HepG2 (cell line): ENCODE results near the gene BMPR1B. TPM values are rescaled to one million over a fixed set of nuclear protein-coding genes. Genes with fewer than 3 reads are reported as not detected.

Source experiments
- ATAC-seq: fragments of 200-7000 bp; cut with Tn5 transposase; 3 replicates; pipeline ENCODE4 v1.9.1; 2020; ENCODE audit warnings: mild to moderate bottlenecking, moderate library complexity
- BruUV-seq: library from RNA; stranded (reverse); fragments of 400-500 nt; replicated peaks from 2 replicates; lab custom pipeline; 2021; lab: Mats Ljungman, UMichigan
- CTCF ChIA-PET: fragments of 300-600 bp; formaldehyde crosslinking; extraction: SDS; loops from one replicate; lab custom pipeline; 2021; ENCODE audit warnings: low total read pairs, inconsistent platforms, low intra/inter-chr PET ratio; lab: Yijun Ruan, JAX
- POLR2A ChIA-PET: fragments of 350-600 bp; sonication (Branson Sonifier 250); formaldehyde crosslinking; loops from one replicate; lab custom pipeline; 2020; ENCODE audit warnings: antibody characterized with exemption, inconsistent platforms; lab: Yijun Ruan, JAX
- DNase-seq: peaks from one replicate; pipeline ENCODE4 v3.0.0-alpha.2; 2015; ENCODE audit warnings: low spot score
- FAIRE-seq: peaks from 3 replicates; lab custom pipeline; 2011; peaks lifted over from hg19 to GRCh38; lab: Jason Lieb, UNC
- H2AFZ ChIP-seq: one replicate; pipeline ENCODE4 v1.6.1; 2011; ENCODE audit warnings: low read length, inconsistent platforms
- H3K27ac ChIP-seq: fragments of 300-600 bp; 3 replicates; pipeline ENCODE4 v1.8.0; 2011; ENCODE audit warnings: mixed run types, mild to moderate bottlenecking, mixed read lengths, low read length, inconsistent platforms; ENCODE audit not compliant: insufficient read depth; ENCODE audit errors: extremely low read length
- H3K27me3 ChIP-seq, 2 experiments: fragments of 200-600 bp in 1 of 2; 2 replicates in 1 of 2; 3 replicates in 1 of 2; pipeline versions ENCODE4 v1.6.0 to v1.8.0; 2011; ENCODE audit warnings: low read length in 2 of 2, mild to moderate bottlenecking in 2 of 2, moderate library complexity in 2 of 2, inconsistent platforms in 1 of 2; ENCODE audit not compliant: insufficient read depth in 2 of 2, control insufficient read depth in 1 of 2
- H3K36me3 ChIP-seq, 2 experiments: fragments of 200-600 bp in 1 of 2; replicated peaks in 1 of 2; 2 replicates in 1 of 2; 3 replicates in 1 of 2; pipeline versions ENCODE4 v1.5.1 to v1.8.0; 2011; ENCODE audit warnings: low read length in 2 of 2, inconsistent platforms in 1 of 2; ENCODE audit not compliant: insufficient read depth in 2 of 2, control insufficient read depth in 1 of 2
- H3K4me1 ChIP-seq: 2 replicates; pipeline ENCODE4 v1.5.1; 2012; ENCODE audit warnings: low read length, inconsistent platforms; ENCODE audit not compliant: insufficient read depth
- H3K4me2 ChIP-seq: 2 replicates; pipeline ENCODE4 v1.6.0; 2011; ENCODE audit warnings: low read depth, low read length, inconsistent platforms
- H3K4me3 ChIP-seq, 3 experiments: fragments of 200-600 bp in 1 of 3; sonication (generic), shearing (Covaris generic) in 1 of 3; replicated peaks in 1 of 3; 2 replicates each; pipeline ENCODE4 v1.5.1; 2011 to 2016; ENCODE audit warnings: low read length in 3 of 3, inconsistent platforms in 2 of 3, low read depth in 2 of 3, mild to moderate bottlenecking in 2 of 3, control low read depth in 1 of 3, mixed read lengths in 1 of 3; ENCODE audit not compliant: insufficient read depth in 1 of 3
- H3K79me2 ChIP-seq: one replicate; pipeline ENCODE4 v1.6.1; 2011; ENCODE audit warnings: low read length, inconsistent platforms; ENCODE audit not compliant: insufficient read depth
- H3K9ac ChIP-seq: 2 replicates; pipeline ENCODE4 v1.6.0; 2011; ENCODE audit warnings: mild to moderate bottlenecking, low read depth, low read length, inconsistent platforms; ENCODE audit not compliant: insufficient read depth
- H3K9me3 ChIP-seq: 2 replicates; pipeline ENCODE4 v1.5.1; 2012; ENCODE audit warnings: mild to moderate bottlenecking, low read length
- H4K20me1 ChIP-seq: 2 replicates; pipeline ENCODE4 v1.6.0; 2011; ENCODE audit warnings: inconsistent platforms, mild to moderate bottlenecking, low read length, moderate library complexity; ENCODE audit not compliant: insufficient read depth
- ARID2 ChIP-seq: sonication (generic); formaldehyde crosslinking; IDR thresholded peaks from 2 replicates; pipeline ENCODE4 v1.8.1; 2022; ENCODE audit warnings: mild to moderate bottlenecking, missing genetic modification reagents, borderline replicate concordance
- ATF7-NPFF ChIP-seq: sonication (generic); formaldehyde crosslinking; IDR thresholded peaks from 2 replicates; pipeline ENCODE4 v1.8.1; 2023; ENCODE audit warnings: mild to moderate bottlenecking, low read depth, missing genetic modification reagents, moderate library complexity
- DR1 ChIP-seq: sonication (generic); formaldehyde crosslinking; IDR thresholded peaks from 2 replicates; pipeline ENCODE4 v1.8.0; 2021; ENCODE audit warnings: mild to moderate bottlenecking, missing genetic modification reagents, inconsistent platforms
- SMAD3 ChIP-seq: sonication (generic); formaldehyde crosslinking; IDR thresholded peaks from 2 replicates; pipeline ENCODE4 v1.4.0; 2020; ENCODE audit warnings: missing genetic modification reagents
- SRSF4 ChIP-seq: fragments of 200-400 bp; formaldehyde crosslinking; IDR thresholded peaks from one replicate; pipeline ENCODE4 v1.6.1; 2018; ENCODE audit warnings: mild to moderate bottlenecking, low read depth, low read length, moderate library complexity; ENCODE audit not compliant: poor library complexity, severe bottlenecking
- TEAD3 ChIP-seq: optimal IDR thresholded peaks from 2 replicates; pipeline ENCODE3; 2016; ENCODE audit warnings: borderline replicate concordance
- ZHX2 ChIP-seq, 2 experiments: sonication (generic) in 1 of 2; formaldehyde crosslinking in 1 of 2; IDR thresholded peaks; 2 replicates each; pipeline versions ENCODE4 v1.6.1 to v1.9.0; 2014 to 2022; ENCODE audit warnings: antibody characterized with exemption in 1 of 2, borderline replicate concordance in 1 of 2, inconsistent platforms in 1 of 2, low read depth in 1 of 2, missing genetic modification reagents in 1 of 2
- ZNF136 ChIP-seq: sonication (generic); formaldehyde crosslinking; IDR thresholded peaks from 2 replicates; pipeline ENCODE4 v1.8.1; 2022; ENCODE audit warnings: low read depth, mild to moderate bottlenecking, moderate library complexity, missing genetic modification reagents
- ZSCAN29 ChIP-seq: sonication (generic); formaldehyde crosslinking; conservative IDR thresholded peaks from 2 replicates; pipeline ENCODE4 v1.4.0; 2020; ENCODE audit warnings: mild to moderate bottlenecking, missing genetic modification reagents
- WGBS: methylation state at CpG from one replicate; pipeline ENCODE4 v1.1.6; 2017; ENCODE audit warnings: low lambda C conversion rate; 5-methylcytosine and 5-hydroxymethylcytosine counted together
- in situ Hi-C: cut with HindIII; loops from 2 replicates; pipeline ENCODE4 v1.10.0; 2017; ENCODE audit warnings: low pct_unique_long_range_greater_than_20kb; ENCODE audit not compliant: extremely low pct_ligation_motif_present
- intact Hi-C: fragments of 100-400 bp; cut with micrococcal nuclease; formaldehyde crosslinking; loops from one replicate; pipeline ENCODE4 v1.10.0; 2022; ENCODE audit not compliant: unreplicated experiment
- polyA plus RNA-seq, 8 experiments: library from polyadenylated mRNA; depleted of rRNA in 3 of 8; stranded (reverse) in 7 of 8; unstranded in 1 of 8; fragments of >200 nt; fragmentation: Illumina TruSeq in 4 of 8; extraction: Trizol in 4 of 8; gene quantifications; 2 replicates each; pipeline versions ENCODE4 v1.2.1 to v1.2.3, GENCODE V29; 2011 to 2016; ENCODE audit warnings: low read depth in 4 of 8, missing spikeins in 1 of 8, mixed read lengths in 1 of 8; ENCODE audit not compliant: insufficient read depth in 1 of 8
- total RNA-seq, 5 experiments: library from RNA; depleted of rRNA; stranded (reverse); fragments of >200 nt; fragmentation: Illumina TruSeq; extraction: Trizol; gene quantifications; 2 replicates each; pipeline ENCODE4 v1.2.3, GENCODE V29; 2016; ENCODE audit warnings: low read depth in 1 of 5
- TF ChIP-seq, protein P1 (sequence below): fragments of 450-650 bp; IDR thresholded peaks from 2 replicates; pipeline ENCODE4 v1.6.1; 2017
- TF ChIP-seq, protein P2 (sequence below): sonication (generic); formaldehyde crosslinking; IDR thresholded peaks from 2 replicates; pipeline ENCODE4 v1.4.0; 2020; ENCODE audit warnings: missing genetic modification reagents; ENCODE audit errors: not compliant biosample characterization

Gene BMPR1B
- total and polyA plus RNA-seq, 2 of the 13 experiments (the other 11 are each of a cell fraction or from before 2014, with no cell fraction given) = 0.07 TPM; not detected in 1

DNA sequence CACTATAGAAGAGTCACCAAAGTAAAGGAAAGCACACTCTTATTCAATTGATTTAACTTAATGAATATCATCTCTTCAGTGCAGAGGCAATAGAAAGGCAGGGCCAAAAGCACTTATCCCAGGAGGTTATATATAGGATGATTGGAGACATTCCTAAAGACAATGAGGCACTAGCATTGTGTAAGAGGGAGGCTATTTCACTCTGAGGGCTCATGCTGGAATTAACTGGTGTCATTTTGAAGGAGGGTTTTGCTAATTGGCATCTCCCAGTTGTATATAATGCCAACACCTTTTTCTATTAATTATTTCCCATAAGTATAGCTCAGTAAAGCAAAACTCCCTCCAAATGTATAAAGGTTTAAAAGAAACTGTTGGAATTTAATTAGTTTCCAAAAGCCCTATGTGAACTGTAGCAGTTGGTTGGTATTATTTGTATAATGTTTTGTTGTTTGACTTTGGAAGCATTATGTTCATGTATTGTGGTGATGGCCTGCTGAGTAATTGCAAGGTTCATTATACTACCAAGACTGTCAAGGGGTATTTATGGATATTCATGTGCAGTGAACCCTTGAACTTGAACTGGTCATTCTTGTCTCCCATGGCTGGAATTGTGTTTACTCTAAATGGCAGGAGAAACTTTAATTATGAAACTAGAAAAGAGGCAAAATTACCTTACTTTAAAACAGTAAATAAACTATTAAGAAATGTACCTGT lies 270.3 kb downstream of the BMPR1B start (continued):
- TF ChIP-seq, protein P1, sequence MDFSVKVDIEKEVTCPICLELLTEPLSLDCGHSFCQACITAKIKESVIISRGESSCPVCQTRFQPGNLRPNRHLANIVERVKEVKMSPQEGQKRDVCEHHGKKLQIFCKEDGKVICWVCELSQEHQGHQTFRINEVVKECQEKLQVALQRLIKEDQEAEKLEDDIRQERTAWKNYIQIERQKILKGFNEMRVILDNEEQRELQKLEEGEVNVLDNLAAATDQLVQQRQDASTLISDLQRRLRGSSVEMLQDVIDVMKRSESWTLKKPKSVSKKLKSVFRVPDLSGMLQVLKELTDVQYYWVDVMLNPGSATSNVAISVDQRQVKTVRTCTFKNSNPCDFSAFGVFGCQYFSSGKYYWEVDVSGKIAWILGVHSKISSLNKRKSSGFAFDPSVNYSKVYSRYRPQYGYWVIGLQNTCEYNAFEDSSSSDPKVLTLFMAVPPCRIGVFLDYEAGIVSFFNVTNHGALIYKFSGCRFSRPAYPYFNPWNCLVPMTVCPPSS = no peak
- TF ChIP-seq ATF7-NPFF (CRISPR knock-in tag) (no peak), SMAD3 (CRISPR knock-in tag) (no peak), ARID2 (CRISPR knock-in tag) (no peak), ZNF136 (CRISPR knock-in tag) (no peak)

DNA sequence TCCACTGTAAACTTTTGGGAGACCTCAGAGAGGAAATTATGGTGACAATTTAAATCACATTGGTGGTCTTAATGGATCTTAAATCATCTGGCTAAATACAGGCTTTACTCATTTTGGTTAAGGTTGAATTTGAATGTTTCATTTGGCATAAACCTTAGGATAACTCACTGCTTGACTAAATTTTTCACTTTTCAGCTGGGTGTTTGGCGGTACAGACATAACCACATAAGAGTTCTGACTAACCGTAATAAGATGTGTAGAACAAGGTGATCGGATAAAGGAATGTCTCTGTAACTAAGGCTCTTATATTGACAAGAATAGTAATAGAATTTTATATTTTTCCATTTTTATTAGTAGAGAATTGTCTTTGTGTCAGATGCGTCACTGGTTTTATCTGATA lies 281.0 kb downstream of the BMPR1B start:
- in situ Hi-C loops = no loop called here
- POLR2A ChIA-PET = no interaction called here
- no peaks in the 10 kb centered on the region for H3K79me2 ChIP-seq
- no peaks in the 10 kb centered on the region for H3K36me3 ChIP-seq
- no peaks in the 10 kb centered on the region; a peak in 1 of 5 replicates for H3K27me3 ChIP-seq
- DNase-seq (no peak), FAIRE-seq (no peak), ATAC-seq (no peak)
- BruUV-seq = no TSS peak
- no peak overlapping the region for H3K4me3 ChIP-seq
- no peaks in the 10 kb centered on the region for H3K9me3 ChIP-seq
- whole genome bisulfite sequencing = 47% methylated on average over 4 of the region's 4 CpGs
- CTCF ChIA-PET = no interaction called here
- intact Hi-C loops = no loop called here
- H3K4me1 ChIP-seq = no peaks in the 10 kb centered on the region
- H3K4me2 ChIP-seq = no peak overlapping the region
- no peak overlapping the region for H2AFZ ChIP-seq
- no peak overlapping the region for H3K27ac ChIP-seq
- H4K20me1 ChIP-seq = no peaks in the 10 kb centered on the region
- H3K9ac ChIP-seq = no peak overlapping the region
- TF ChIP-seq SRSF4 (no peak), DR1 (CRISPR knock-in tag) (no peak), ZHX2 (IDR thresholded peaks at IDR 0.05; ENCODE audit: low read depth) (no peak), ZHX2 (CRISPR knock-in tag; IDR thresholded peaks at IDR 0.05; ENCODE audit: borderline replicate concordance) (no peak), ZSCAN29 (CRISPR knock-in tag) (no peak), TEAD3 (CRISPR knock-in tag) (no peak)
- TF ChIP-seq, protein P2, sequence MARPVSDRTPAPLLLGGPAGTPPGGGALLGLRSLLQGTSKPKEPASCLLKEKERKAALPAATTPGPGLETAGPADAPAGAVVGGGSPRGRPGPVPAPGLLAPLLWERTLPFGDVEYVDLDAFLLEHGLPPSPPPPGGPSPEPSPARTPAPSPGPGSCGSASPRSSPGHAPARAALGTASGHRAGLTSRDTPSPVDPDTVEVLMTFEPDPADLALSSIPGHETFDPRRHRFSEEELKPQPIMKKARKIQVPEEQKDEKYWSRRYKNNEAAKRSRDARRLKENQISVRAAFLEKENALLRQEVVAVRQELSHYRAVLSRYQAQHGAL (CRISPR knock-in tag) = no peak
